ENCODE measurements around the gene DLG2.

DLG2 gene

GRCh38 chr11:84721561-84721961 is 905.6 kb downstream of the DLG2 start:
- H3K4me1 ChIP-seq (ENCODE audit: insufficient read depth, low read length): peaks cover 9% of the 10 kb centered on the region
- no peaks in the 10 kb centered on the region for H3K9me3 ChIP-seq (ENCODE audit: low read length)
- no peaks in the 10 kb centered on the region for H3K36me3 ChIP-seq (ENCODE audit: insufficient read depth, low read length)
- no peak overlapping the region for H3K9ac ChIP-seq (ENCODE audit: low read length)
- no peaks in the 10 kb centered on the region for H3K27me3 ChIP-seq (ENCODE audit: control insufficient read depth in 1 of 2, insufficient read depth in 2 of 2, low read length in 2 of 2)
- H3K27ac ChIP-seq (ENCODE audit: low read depth, low read length): no peak overlapping the region
- H3K4me3 ChIP-seq (ENCODE audit: low read depth in 1 of 2, low read length in 2 of 2): peak overlapping the region in 1 of 2 donors; percentile 57

DNA sequence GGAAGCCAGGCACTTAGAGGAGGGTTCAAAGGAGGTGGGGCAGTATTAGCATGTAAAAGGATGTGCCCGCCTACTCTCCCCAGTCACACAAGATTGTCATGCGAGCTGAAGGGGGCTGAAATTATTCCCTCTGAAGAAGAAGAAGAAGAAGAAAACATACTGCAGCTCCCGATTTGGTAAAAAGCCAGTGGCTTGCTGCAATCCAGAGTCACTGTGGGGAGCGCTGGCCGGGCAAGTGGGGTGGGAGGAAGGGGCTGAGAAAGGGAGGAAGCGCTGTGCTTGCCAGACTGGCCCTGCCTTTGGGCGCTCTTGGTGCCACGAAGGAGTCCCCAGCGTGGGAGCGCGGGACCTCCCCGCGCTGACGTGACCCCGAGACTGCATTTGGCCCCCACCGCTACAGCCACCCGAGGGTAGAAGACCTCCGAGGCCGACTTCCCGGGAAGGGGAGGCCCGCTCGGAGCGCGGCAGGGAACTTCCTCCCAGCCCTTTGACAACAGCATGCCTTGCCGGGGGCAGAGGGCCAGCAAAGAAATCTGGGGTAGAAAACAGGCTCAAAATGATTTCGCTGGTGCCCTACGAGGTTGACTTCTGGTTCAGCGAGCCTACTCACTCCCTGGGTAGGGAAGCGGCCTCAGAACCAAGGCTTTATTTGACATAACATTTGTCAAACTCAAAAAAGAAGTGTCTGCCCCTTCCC is 906.3 kb downstream of the DLG2 start:
- Histone ChIP-seq H3K27ac (ENCODE audit: low read depth, low read length) (no peak overlapping the region), H3K36me3 (ENCODE audit: insufficient read depth, low read length) (no peaks in the 10 kb centered on the region), H3K4me1 (ENCODE audit: insufficient read depth, low read length) (peaks cover 9% of the 10 kb centered on the region), H3K9ac (ENCODE audit: low read length) (no peak overlapping the region), H3K9me3 (ENCODE audit: low read length) (no peaks in the 10 kb centered on the region), H3K4me3 (ENCODE audit: low read depth in 1 of 2, low read length in 2 of 2) (peak overlapping the region; percentile 54 to 57), H3K27me3 (ENCODE audit: control insufficient read depth in 1 of 2, insufficient read depth in 2 of 2, low read length in 2 of 2) (no peaks in the 10 kb centered on the region)

DNA sequence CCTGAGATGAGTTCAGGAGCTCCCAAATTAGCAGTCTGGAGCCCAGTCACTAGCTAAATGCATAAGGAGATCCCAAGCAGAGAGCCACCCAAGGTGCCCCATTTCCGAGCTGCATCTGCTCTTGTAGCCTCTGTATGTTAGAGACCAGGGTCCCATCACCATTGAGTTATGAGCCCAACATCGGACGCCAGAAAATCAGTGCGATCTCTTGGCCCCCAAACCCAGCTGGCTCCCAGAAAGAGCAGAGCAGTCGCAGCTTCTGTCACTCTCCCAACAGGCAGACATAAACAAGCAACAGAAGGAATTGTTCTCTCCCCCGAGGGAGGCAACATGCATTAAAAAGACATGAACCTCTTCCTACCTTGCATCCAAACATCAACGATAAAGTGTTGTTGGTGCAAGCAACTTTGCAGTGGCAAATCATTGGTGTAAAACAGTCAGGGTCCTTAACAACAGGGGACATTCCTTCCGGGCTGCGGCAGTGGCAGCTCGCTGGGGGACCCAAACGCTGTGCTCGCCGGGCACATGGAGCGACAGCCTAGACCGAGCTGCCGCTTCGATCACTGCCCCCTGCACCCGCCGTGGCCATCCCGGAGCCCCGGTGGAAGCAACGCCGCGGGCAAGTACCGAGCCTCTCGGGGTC is 907.1 kb downstream of the DLG2 start:
- H3K9me3 ChIP-seq (ENCODE audit: low read length): no peaks in the 10 kb centered on the region
- no peaks in the 10 kb centered on the region for H3K27me3 ChIP-seq (ENCODE audit: control insufficient read depth in 1 of 2, insufficient read depth in 2 of 2, low read length in 2 of 2)
- H3K36me3 ChIP-seq (ENCODE audit: insufficient read depth, low read length): no peaks in the 10 kb centered on the region
- H3K27ac ChIP-seq (ENCODE audit: low read depth, low read length): no peak overlapping the region
- peaks cover 9% of the 10 kb centered on the region for H3K4me1 ChIP-seq (ENCODE audit: insufficient read depth, low read length)
- peak overlapping the region; percentile 54 to 67 for H3K4me3 ChIP-seq (ENCODE audit: low read depth in 1 of 2, low read length in 2 of 2)
- no peak overlapping the region for H3K9ac ChIP-seq (ENCODE audit: low read length)

- Histone ChIP-seq H3K27me3 (ENCODE audit: control insufficient read depth in 1 of 2, insufficient read depth in 2 of 2, low read length in 2 of 2) (no peaks in the 10 kb centered on the region), H3K9me3 (ENCODE audit: low read length) (no peaks in the 10 kb centered on the region), H3K9ac (ENCODE audit: low read length) (no peak overlapping the region), H3K4me1 (ENCODE audit: insufficient read depth, low read length) (no peaks in the 10 kb centered on the region), H3K27ac (ENCODE audit: low read depth, low read length) (no peak overlapping the region), H3K4me3 (ENCODE audit: low read depth in 1 of 2, low read length in 2 of 2) (no peak overlapping the region), H3K36me3 (ENCODE audit: insufficient read depth, low read length) (no peaks in the 10 kb centered on the region)
Measured at GRCh38 chr11:84714316-84714780, 912.8 kb downstream of the DLG2 start.

- no peaks in the 10 kb centered on the region for H3K9me3 ChIP-seq (ENCODE audit: low read length)
- no peak overlapping the region for H3K27ac ChIP-seq (ENCODE audit: low read depth, low read length)
- H3K4me1 ChIP-seq (ENCODE audit: insufficient read depth, low read length): no peaks in the 10 kb centered on the region
- no peaks in the 10 kb centered on the region for H3K27me3 ChIP-seq (ENCODE audit: control insufficient read depth in 1 of 2, insufficient read depth in 2 of 2, low read length in 2 of 2)
- no peaks in the 10 kb centered on the region for H3K36me3 ChIP-seq (ENCODE audit: insufficient read depth, low read length)
- no peak overlapping the region for H3K4me3 ChIP-seq (ENCODE audit: low read depth in 1 of 2, low read length in 2 of 2)
- H3K9ac ChIP-seq (ENCODE audit: low read length): no peak overlapping the region
Measured at GRCh38 chr11:84691830-84692229, 935.3 kb downstream of the DLG2 start.

DNA sequence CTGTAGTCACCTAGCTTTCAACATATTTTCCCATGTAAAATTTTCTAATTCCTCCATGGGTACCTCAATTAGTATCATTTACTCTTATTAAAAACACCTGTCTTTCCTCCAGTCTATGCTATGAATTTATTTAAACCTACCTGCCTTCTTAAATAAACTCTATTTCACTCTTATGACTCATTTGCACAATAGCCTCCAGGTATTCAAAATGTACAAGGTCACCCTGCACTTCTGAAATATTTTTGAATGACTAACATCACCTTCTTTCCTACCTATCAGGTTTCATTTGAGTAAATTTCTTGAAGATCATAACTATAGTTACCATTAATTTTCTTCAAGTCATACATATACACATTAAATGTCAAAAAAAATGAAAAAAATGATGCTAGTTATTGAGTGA is 939.7 kb downstream of the DLG2 start:
- H3K27ac ChIP-seq (ENCODE audit: low read depth, low read length): no peak overlapping the region
- H3K4me3 ChIP-seq (ENCODE audit: low read depth in 1 of 2, low read length in 2 of 2): no peak overlapping the region
- no peaks in the 10 kb centered on the region for H3K9me3 ChIP-seq (ENCODE audit: low read length)
- H3K9ac ChIP-seq (ENCODE audit: low read length): no peak overlapping the region
- H3K27me3 ChIP-seq (ENCODE audit: control insufficient read depth in 1 of 2, insufficient read depth in 2 of 2, low read length in 2 of 2): no peaks in the 10 kb centered on the region
- H3K36me3 ChIP-seq (ENCODE audit: insufficient read depth, low read length): no peaks in the 10 kb centered on the region
- no peaks in the 10 kb centered on the region for H3K4me1 ChIP-seq (ENCODE audit: insufficient read depth, low read length)

DNA sequence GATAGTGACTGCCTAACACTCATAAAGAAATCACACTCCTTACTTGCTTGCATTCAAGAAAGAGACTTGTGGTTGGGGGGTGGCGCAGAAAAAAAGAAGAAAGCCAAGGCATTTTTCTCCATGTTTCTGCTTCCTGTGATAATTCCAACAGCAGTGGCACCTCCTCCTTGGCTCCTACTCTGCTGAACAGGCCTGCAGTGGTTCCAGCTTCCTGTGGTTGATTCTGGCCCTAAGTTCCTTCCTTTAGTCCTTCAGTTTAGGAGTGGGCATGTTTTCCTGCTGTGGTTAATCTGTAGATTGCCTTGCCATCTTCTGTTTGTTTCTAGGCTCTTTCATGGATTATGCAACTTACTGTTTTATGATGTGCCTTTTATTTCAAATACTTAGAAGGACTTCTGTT is 940.4 kb downstream of the DLG2 start:
- no peaks in the 10 kb centered on the region for H3K4me1 ChIP-seq (ENCODE audit: insufficient read depth, low read length)
- H3K27me3 ChIP-seq (ENCODE audit: control insufficient read depth in 1 of 2, insufficient read depth in 2 of 2, low read length in 2 of 2): no peaks in the 10 kb centered on the region
- no peaks in the 10 kb centered on the region for H3K9me3 ChIP-seq (ENCODE audit: low read length)
- H3K4me3 ChIP-seq (ENCODE audit: low read depth in 1 of 2, low read length in 2 of 2): no peak overlapping the region
- no peaks in the 10 kb centered on the region for H3K36me3 ChIP-seq (ENCODE audit: insufficient read depth, low read length)
- no peak overlapping the region for H3K9ac ChIP-seq (ENCODE audit: low read length)
- no peak overlapping the region for H3K27ac ChIP-seq (ENCODE audit: low read depth, low read length)

DNA sequence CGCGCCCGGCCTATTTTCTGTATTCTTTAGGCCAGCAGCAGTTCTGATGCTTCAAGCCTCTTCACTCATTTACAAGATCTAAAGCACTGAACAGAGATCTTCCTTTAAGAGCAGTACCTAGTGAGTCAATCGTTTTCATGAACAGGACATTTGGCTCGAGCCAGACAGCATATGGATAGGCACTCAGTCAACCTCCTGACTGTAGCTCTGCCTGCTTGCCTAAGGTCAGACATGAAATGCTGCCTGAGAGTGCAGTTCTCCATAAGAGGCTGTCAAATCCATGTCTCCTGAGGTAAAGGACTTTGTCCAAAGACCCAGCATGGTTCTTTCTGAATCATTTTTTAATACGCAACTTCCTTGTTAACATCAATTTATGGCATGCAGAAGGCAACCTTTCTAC is 941.2 kb downstream of the DLG2 start:
- no peaks in the 10 kb centered on the region for H3K36me3 ChIP-seq (ENCODE audit: insufficient read depth, low read length)
- no peak overlapping the region for H3K4me3 ChIP-seq (ENCODE audit: low read depth in 1 of 2, low read length in 2 of 2)
- no peak overlapping the region for H3K9ac ChIP-seq (ENCODE audit: low read length)
- H3K27ac ChIP-seq (ENCODE audit: low read depth, low read length): no peak overlapping the region
- H3K9me3 ChIP-seq (ENCODE audit: low read length): no peaks in the 10 kb centered on the region
- H3K27me3 ChIP-seq (ENCODE audit: control insufficient read depth in 1 of 2, insufficient read depth in 2 of 2, low read length in 2 of 2): no peaks in the 10 kb centered on the region
- no peaks in the 10 kb centered on the region for H3K4me1 ChIP-seq (ENCODE audit: insufficient read depth, low read length)

DNA sequence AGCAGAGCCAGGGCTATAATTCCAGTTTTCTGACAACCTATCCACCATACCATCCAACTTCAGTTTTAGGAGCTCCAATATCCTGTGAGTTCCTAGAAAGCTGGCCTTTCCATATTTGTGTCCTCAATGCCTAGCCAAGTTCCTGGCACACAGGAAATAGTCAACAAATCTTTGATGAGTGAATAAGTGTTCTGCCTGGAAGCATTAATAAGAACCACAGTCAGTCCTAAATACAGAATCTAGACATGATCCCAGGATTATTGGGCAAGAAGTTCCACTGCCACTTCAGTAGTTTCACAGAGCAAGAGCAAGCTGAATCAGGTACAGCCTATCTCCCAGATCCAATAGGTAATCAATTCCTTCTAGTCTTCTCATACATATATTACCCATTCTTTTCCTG is 942.0 kb downstream of the DLG2 start:
- H3K4me3 ChIP-seq (ENCODE audit: low read depth in 1 of 2, low read length in 2 of 2): no peak overlapping the region
- H3K9me3 ChIP-seq (ENCODE audit: low read length): no peaks in the 10 kb centered on the region
- no peaks in the 10 kb centered on the region for H3K27me3 ChIP-seq (ENCODE audit: control insufficient read depth in 1 of 2, insufficient read depth in 2 of 2, low read length in 2 of 2)
- H3K9ac ChIP-seq (ENCODE audit: low read length): no peak overlapping the region
- H3K4me1 ChIP-seq (ENCODE audit: insufficient read depth, low read length): no peaks in the 10 kb centered on the region
- H3K27ac ChIP-seq (ENCODE audit: low read depth, low read length): no peak overlapping the region
- no peaks in the 10 kb centered on the region for H3K36me3 ChIP-seq (ENCODE audit: insufficient read depth, low read length)

DNA sequence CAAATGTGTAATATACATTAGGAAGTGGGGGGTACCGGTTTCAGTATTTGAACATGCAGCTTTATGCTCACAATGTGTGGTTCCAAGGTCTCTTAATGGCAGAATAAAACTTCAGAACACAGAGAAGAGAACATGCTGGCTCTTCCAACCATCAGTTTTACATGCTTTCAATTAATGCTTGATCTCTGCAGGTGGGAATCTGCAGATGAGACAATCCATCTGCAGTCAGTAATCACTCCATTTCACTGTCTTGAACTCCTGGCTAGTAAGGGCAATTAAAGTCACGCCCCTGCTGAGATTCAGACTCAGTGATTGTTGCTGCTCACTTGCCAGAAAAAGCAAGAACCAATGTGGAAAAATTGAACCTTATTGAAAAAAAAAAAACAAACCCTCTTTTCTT is 945.7 kb downstream of the DLG2 start:
- Histone ChIP-seq H3K27ac (ENCODE audit: low read depth, low read length) (no peak overlapping the region), H3K9me3 (ENCODE audit: low read length) (no peaks in the 10 kb centered on the region), H3K4me1 (ENCODE audit: insufficient read depth, low read length) (no peaks in the 10 kb centered on the region), H3K27me3 (ENCODE audit: control insufficient read depth in 1 of 2, insufficient read depth in 2 of 2, low read length in 2 of 2) (no peaks in the 10 kb centered on the region), H3K4me3 (ENCODE audit: low read depth in 1 of 2, low read length in 2 of 2) (no peak overlapping the region), H3K9ac (ENCODE audit: low read length) (no peak overlapping the region), H3K36me3 (ENCODE audit: insufficient read depth, low read length) (no peaks in the 10 kb centered on the region)

DNA sequence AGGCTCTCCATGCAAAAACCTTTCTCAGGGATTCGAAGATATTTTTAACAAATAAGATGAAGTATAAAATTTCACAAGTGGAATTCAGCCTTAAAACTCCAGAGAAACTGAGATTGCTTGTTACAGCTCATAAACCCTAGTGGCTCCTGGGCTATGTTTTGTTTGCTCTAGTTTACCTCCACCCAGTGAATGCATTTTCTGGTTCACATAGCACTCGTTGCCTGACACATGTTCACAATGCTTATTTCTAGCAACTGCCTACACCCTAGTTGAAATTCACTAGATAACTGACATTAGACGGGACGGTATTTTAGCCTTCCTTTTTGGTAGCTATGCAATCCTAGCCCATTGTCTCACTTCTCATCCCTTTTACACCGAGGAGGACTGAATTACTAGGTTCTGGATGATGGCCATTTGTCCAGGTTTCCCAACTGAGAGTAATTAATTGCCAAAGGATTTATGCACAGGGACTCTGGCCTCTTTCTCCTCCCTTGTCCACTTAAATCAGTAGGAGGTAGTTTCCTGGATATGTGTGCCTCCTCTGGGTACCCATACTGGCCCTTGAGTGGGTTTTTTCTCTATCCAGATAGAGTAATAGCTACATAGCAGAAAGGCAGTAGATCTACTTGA is 951.6 kb downstream of the DLG2 start:
- no peaks in the 10 kb centered on the region for H3K9me3 ChIP-seq (ENCODE audit: low read length)
- no peak overlapping the region for H3K27ac ChIP-seq (ENCODE audit: low read depth, low read length)

More for the DNA sequence above, 951.6 kb downstream of the DLG2 start:
- no peaks in the 10 kb centered on the region for H3K27me3 ChIP-seq (ENCODE audit: control insufficient read depth in 1 of 2, insufficient read depth in 2 of 2, low read length in 2 of 2)
- H3K36me3 ChIP-seq (ENCODE audit: insufficient read depth, low read length): no peaks in the 10 kb centered on the region
- H3K4me1 ChIP-seq (ENCODE audit: insufficient read depth, low read length): no peaks in the 10 kb centered on the region
- H3K4me3 ChIP-seq (ENCODE audit: low read depth in 1 of 2, low read length in 2 of 2): no peak overlapping the region
- H3K9ac ChIP-seq (ENCODE audit: low read length): no peak overlapping the region
